T-cell (primary cell): ENCODE data around the gene SLN. TPM values are rescaled to one million over a fixed set of nuclear protein-coding genes. Genes with fewer than 3 reads are reported as not detected.

Experiments used
- ATAC-seq, 4 experiments: fragments of 200-7000 bp in 3 of 4; fragments of 150-1000 bp in 1 of 4; cut with Tn5 transposase; replicated peaks in 1 of 4; 1 replicate in 3 of 4; 2 replicates in 1 of 4; pipeline ENCODE4 v1.10.0; 2021; ENCODE audit warnings: moderate library complexity in 3 of 4, mild to moderate bottlenecking in 2 of 4, moderate number of reproducible peaks in 1 of 4
- CTCF ChIA-PET, 2 donors: fragments of 300-600 bp; sonication (Branson Sonifier 250); formaldehyde crosslinking; loops; one replicate each; lab custom pipeline; 2022; ENCODE audit warnings: antibody characterized with exemption in 2 of 2; lab: Charles Lee
- POLR2A ChIA-PET, 2 donors: fragments of 300-600 bp; sonication (Branson Sonifier 250); formaldehyde crosslinking; loops; one replicate each; lab custom pipeline; 2022; ENCODE audit warnings: antibody characterized with exemption in 2 of 2; lab: Charles Lee
- DNase-seq, 35 experiments: peaks; one replicate each; pipeline versions ENCODE4 v3.0.0 to v3.0.0-alpha.2; 2013 to 2023
- H3K27ac ChIP-seq: one replicate; pipeline ENCODE4 v1.5.1; 2013; ENCODE audit warnings: low read length
- H3K27me3 ChIP-seq, 2 experiments: replicated peaks in 1 of 2; 1 replicate in 1 of 2; 2 replicates in 1 of 2; pipeline versions ENCODE4 v1.6.1 to v1.7.0; 2013; ENCODE audit warnings: low read length in 1 of 2, mixed read lengths in 1 of 2; ENCODE audit not compliant: control insufficient read depth in 2 of 2, insufficient read depth in 2 of 2; ENCODE audit errors: extremely low read depth in 1 of 2
- H3K36me3 ChIP-seq, 2 donors: 1 replicate in 1 of 2; 2 replicates in 1 of 2; pipeline versions ENCODE4 v1.6.1 to v1.7.0; 2013; ENCODE audit warnings: low read length in 1 of 2; ENCODE audit not compliant: control insufficient read depth in 2 of 2, insufficient read depth in 1 of 2; ENCODE audit errors: extremely low read depth in 1 of 2
- H3K4me1 ChIP-seq, 2 experiments: 1 replicate in 1 of 2; 2 replicates in 1 of 2; pipeline versions ENCODE4 v1.6.1 to v1.7.0; 2013; ENCODE audit warnings: low read length in 2 of 2, mixed read lengths in 1 of 2; ENCODE audit not compliant: insufficient read depth in 2 of 2, control insufficient read depth in 1 of 2; ENCODE audit errors: extremely low read depth in 1 of 2
- H3K4me3 ChIP-seq, 2 donors: 1 replicate in 1 of 2; 2 replicates in 1 of 2; pipeline versions ENCODE4 v1.5.1 to v1.7.0; 2013; ENCODE audit warnings: mild to moderate bottlenecking in 2 of 2, low read length in 1 of 2, moderate library complexity in 1 of 2; ENCODE audit not compliant: control insufficient read depth in 1 of 2; ENCODE audit errors: extremely low read depth in 1 of 2
- H3K9me3 ChIP-seq: 2 replicates; pipeline ENCODE4 v1.7.0; 2013
- H3K27ac Mint-ChIP-seq, 2 donors: one replicate each; pipeline ENCODE4 v1.8.0; 2020 to 2021; ENCODE audit warnings: mild to moderate bottlenecking in 2 of 2, mixed read lengths in 2 of 2
- H3K27me3 Mint-ChIP-seq, 2 donors: one replicate each; pipeline ENCODE4 v1.8.0; 2021 to 2022; ENCODE audit warnings: mixed read lengths in 2 of 2
- H3K36me3 Mint-ChIP-seq: one replicate; pipeline ENCODE4 v1.8.0; 2021; ENCODE audit warnings: mixed read lengths
- H3K4me1 Mint-ChIP-seq, 3 donors: one replicate each; pipeline ENCODE4 v1.8.0; 2020 to 2022; ENCODE audit warnings: mixed read lengths in 3 of 3, mild to moderate bottlenecking in 1 of 3
- H3K4me3 Mint-ChIP-seq, 3 donors: one replicate each; pipeline ENCODE4 v1.8.0; 2020 to 2022; ENCODE audit warnings: mild to moderate bottlenecking in 3 of 3, mixed read lengths in 3 of 3, moderate library complexity in 3 of 3
- H3K9me3 Mint-ChIP-seq, 3 donors: one replicate each; pipeline ENCODE4 v1.8.0; 2020 to 2022; ENCODE audit warnings: mixed read lengths in 3 of 3
- WGBS: methylation state at CpG from one replicate; pipeline ENCODE4 v1.1.5; 2013; ENCODE audit warnings: missing lambda C conversion rate; ENCODE audit not compliant: insufficient coverage; 5-methylcytosine and 5-hydroxymethylcytosine counted together
- total RNA-seq, 35 experiments: library from RNA in 6 of 35; stranded (reverse) in 6 of 35; fragments of 120-200 nt in 1 of 35; gene quantifications; one replicate each; pipeline versions ENCODE4 v1.2.1 to v1.2.4 and lab custom pipeline; 2013 to 2026

SLN gene
- total RNA-seq, 5 donors from 2014 or later (not counting 1 experiment from before 2014, with no cell fraction given), result not detected

DNA sequence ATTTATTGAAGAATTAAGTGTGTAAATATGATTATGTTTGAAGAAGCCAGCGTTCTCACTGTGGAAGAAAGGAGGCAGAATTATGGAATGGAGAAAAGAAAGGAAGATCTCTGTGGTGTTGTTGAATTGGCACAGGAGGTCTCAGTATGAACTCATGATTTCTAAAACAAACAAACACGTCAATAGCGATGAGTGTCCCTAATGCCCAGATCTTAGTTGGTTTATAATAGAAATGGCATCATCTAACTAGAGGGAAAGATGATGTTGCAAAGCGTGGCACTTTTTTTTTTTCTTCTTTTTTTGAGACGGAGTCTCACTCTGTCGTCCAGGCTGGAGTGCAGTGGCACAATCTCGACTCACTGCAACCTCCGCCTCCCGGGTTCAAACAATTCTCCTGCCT lies 39.2 kb upstream of the SLN start:
- WGBS, result 100% methylated on average over 1 of the region's 9 CpGs
- ATAC-seq (no peak), DNase-seq (no peak)
- Histone ChIP-seq H3K27ac (no peak overlapping the region), H3K4me3 (no peak overlapping the region), H3K27me3 (peaks cover 0 to 14% of the 10 kb centered on the region in 2 experiments), H3K4me1 (no peaks in the 10 kb centered on the region), H3K9me3 (no peaks in the 10 kb centered on the region), H3K36me3 (no peaks in the 10 kb centered on the region)
- ChIA-PET POLR2A (no interaction called here), CTCF (interaction anchor here in 1 of 2 donors (0.7 kb wide), 2 partner anchors 18 to 1861 kb away, joined by 4 read pairs; no protein-coding TSS in a partner anchor)
- Mint-ChIP-seq H3K9me3 (no peaks in the 10 kb centered on the region), H3K27me3 (peaks cover 10 to 19% of the 10 kb centered on the region in 2 donors), H3K27ac (no peak overlapping the region), H3K36me3 (no peaks in the 10 kb centered on the region), H3K4me1 (no peaks in the 10 kb centered on the region), H3K4me3 (no peak overlapping the region)

DNA sequence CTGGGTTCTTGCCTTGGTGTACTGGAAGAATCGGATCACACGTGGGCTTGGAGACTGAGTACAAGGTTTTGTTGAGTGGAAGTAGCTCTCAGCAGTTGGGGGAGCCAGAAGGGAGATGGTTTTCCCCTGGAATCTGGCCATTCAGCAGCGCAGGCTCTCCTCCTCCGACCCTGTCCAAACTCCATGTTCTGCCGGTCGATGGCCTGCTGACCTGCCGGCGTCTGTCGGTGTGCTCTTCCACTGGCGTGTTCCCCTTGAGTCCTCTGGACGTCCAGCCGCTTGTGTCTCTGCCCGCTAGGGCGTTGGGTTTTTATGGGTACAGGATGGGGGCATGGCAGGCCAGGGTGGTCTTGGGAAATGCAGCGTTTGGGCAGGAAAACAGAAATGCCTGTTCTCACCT lies 38.5 kb upstream of the SLN start:
- ATAC-seq (no peak), DNase-seq (no peak)
- H3K27ac ChIP-seq, result no peak overlapping the region
- Mint-ChIP-seq H3K36me3 (no peaks in the 10 kb centered on the region), H3K27ac (no peak overlapping the region), H3K4me1 (no peaks in the 10 kb centered on the region), H3K27me3 (peaks cover 11 to 21% of the 10 kb centered on the region in 2 donors), H3K9me3 (no peaks in the 10 kb centered on the region), H3K4me3 (no peak overlapping the region)
- H3K4me3 ChIP-seq, result no peak overlapping the region
- WGBS, result 91% methylated on average over 12 of the region's 15 CpGs
- H3K4me1 ChIP-seq, result no peaks in the 10 kb centered on the region
- H3K9me3 ChIP-seq, result no peaks in the 10 kb centered on the region
- H3K36me3 ChIP-seq, result no peaks in the 10 kb centered on the region
- ChIA-PET POLR2A (no interaction called here), CTCF (no interaction called here)
- H3K27me3 ChIP-seq, result peaks cover 0 to 17% of the 10 kb centered on the region in 2 experiments

DNA sequence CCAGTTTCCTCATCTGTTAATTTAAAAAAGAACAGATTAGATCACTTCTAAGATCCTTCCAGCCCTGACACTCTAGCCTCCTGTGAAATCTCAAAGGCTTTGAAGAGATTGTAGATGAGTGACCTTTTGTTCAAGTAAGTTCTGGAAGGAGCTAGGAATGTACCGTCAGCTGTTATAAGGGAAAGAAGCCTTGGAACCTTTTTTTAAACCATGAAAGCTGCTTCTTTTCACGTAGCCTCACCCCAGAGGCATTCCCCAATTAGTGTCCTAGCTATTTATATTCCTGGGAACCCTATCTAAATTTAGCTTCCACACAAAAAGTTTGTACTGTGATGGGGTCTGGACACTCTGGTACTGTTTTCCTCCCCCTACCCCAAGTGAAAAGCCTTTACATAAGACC lies 35.8 kb upstream of the SLN start:
- H3K27ac Mint-ChIP-seq, result no peak overlapping the region
- H3K4me3 ChIP-seq, result no peak overlapping the region
- H3K27ac ChIP-seq, result no peak overlapping the region
- no peaks in the 10 kb centered on the region for H3K36me3 Mint-ChIP-seq
- CTCF ChIA-PET, result no interaction called here
- no CpG with 5 or more reads among the region's 2 CpGs for WGBS
- POLR2A ChIA-PET, result no interaction called here
- no peaks in the 10 kb centered on the region for H3K36me3 ChIP-seq
- H3K4me3 Mint-ChIP-seq, result no peak overlapping the region
- no peaks in the 10 kb centered on the region for H3K4me1 ChIP-seq
- H3K27me3 ChIP-seq, result peaks cover 0 to 13% of the 10 kb centered on the region in 2 experiments
- no peak for ATAC-seq
- H3K9me3 Mint-ChIP-seq, result no peaks in the 10 kb centered on the region
- peaks cover 29 to 34% of the 10 kb centered on the region in 2 donors for H3K27me3 Mint-ChIP-seq
- no peak for DNase-seq
- H3K4me1 Mint-ChIP-seq, result no peaks in the 10 kb centered on the region
- H3K9me3 ChIP-seq, result no peaks in the 10 kb centered on the region

DNA sequence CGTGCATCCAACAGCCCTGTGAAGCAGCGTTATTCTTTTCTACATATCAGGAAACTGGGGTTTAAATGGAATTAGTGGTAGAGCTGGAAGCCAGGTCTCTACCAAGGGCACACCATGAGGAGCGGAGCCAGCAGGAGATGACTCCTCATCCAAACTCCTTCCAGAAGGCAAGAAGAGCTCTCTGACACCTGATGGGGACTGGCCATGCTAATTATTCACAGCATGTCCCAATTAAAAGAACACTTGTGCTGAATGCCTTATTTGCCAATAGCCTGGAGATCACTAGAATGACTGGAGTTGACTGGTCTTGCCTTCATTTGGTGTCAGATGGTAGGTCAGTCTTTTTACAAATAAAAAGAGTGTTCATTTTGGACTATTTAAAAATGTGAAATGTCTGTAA lies 32.9 kb upstream of the SLN start:
- Mint-ChIP-seq H3K4me3 (no peak overlapping the region), H3K9me3 (peaks cover 0 to 5% (median 0%) of the 10 kb centered on the region in 3 donors), H3K36me3 (no peaks in the 10 kb centered on the region), H3K4me1 (no peaks in the 10 kb centered on the region), H3K27me3 (peaks cover 34 to 41% of the 10 kb centered on the region in 2 donors), H3K27ac (no peak overlapping the region)
- ChIA-PET CTCF (no interaction called here), POLR2A (no interaction called here)
- H3K27me3 ChIP-seq, result peaks cover 0 to 20% of the 10 kb centered on the region in 2 experiments
- no peaks in the 10 kb centered on the region for H3K4me1 ChIP-seq
- no peaks in the 10 kb centered on the region for H3K9me3 ChIP-seq
- no peak overlapping the region for H3K27ac ChIP-seq
- ATAC-seq, result no peak
- DNase-seq, result no peak
- no peaks in the 10 kb centered on the region for H3K36me3 ChIP-seq
- no CpG with 5 or more reads among the region's 3 CpGs for WGBS
- no peak overlapping the region for H3K4me3 ChIP-seq

DNA sequence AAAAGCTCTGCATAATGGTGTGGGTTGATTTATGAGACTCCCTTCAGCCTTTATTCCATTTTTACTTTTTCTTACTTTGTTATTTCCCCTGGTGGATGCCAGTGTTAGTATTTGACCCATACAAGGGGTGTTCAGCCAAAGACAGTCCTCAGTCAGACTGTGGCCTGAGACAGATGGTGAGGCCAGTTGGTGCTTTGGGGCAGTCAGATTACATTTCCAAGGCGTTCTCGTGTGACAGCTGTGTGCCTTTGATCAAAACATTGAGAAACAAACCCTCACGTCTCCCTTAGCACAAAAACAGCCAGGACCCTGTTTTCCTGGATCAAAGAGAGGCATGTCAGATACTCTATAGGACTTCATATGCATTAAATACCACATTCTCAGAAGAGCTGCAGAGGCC lies 31.3 kb upstream of the SLN start:
- peaks cover 0 to 16% of the 10 kb centered on the region in 2 experiments for H3K27me3 ChIP-seq
- no peak overlapping the region for H3K27ac Mint-ChIP-seq
- peaks cover 46 to 49% of the 10 kb centered on the region in 2 donors for H3K27me3 Mint-ChIP-seq
- ChIA-PET POLR2A (no interaction called here), CTCF (no interaction called here)
- H3K36me3 ChIP-seq, result no peaks in the 10 kb centered on the region
- no peaks in the 10 kb centered on the region for H3K4me1 ChIP-seq
- H3K4me3 Mint-ChIP-seq, result no peak overlapping the region
- no peaks in the 10 kb centered on the region for H3K9me3 ChIP-seq
- H3K27ac ChIP-seq, result no peak overlapping the region
- ATAC-seq (no peak), DNase-seq (no peak)
- 29% methylated on average over 1 of the region's 3 CpGs for WGBS
- no peaks in the 10 kb centered on the region for H3K4me1 Mint-ChIP-seq
- H3K4me3 ChIP-seq, result no peak overlapping the region
- H3K9me3 Mint-ChIP-seq, result peaks cover 4 to 5% (median 4%) of the 10 kb centered on the region in 3 donors
- no peaks in the 10 kb centered on the region for H3K36me3 Mint-ChIP-seq

- peaks cover 4 to 5% (median 4%) of the 10 kb centered on the region in 3 donors for H3K9me3 Mint-ChIP-seq
- CTCF ChIA-PET, result interaction anchor here in 1 of 2 donors (1.1 kb wide), 1 partner anchor 159 kb away, joined by 3 read pairs; no protein-coding TSS in a partner anchor
- no peaks in the 10 kb centered on the region for H3K4me1 ChIP-seq
Measured at GRCh38 chr11:107741044-107741823, 29.4 kb upstream of the SLN start.

More at GRCh38 chr11:107741044-107741823, 29.4 kb upstream of the SLN start:
- ATAC-seq, result no peak
- H3K27me3 ChIP-seq, result peaks cover 0 to 13% of the 10 kb centered on the region in 2 experiments
- Mint-ChIP-seq H3K4me1 (no peaks in the 10 kb centered on the region), H3K36me3 (no peaks in the 10 kb centered on the region), H3K4me3 (no peak overlapping the region), H3K27me3 (peaks cover 45 to 46% of the 10 kb centered on the region in 2 donors), H3K27ac (no peak overlapping the region)
- no peaks in the 10 kb centered on the region for H3K9me3 ChIP-seq
- H3K4me3 ChIP-seq, result no peak overlapping the region
- POLR2A ChIA-PET, result no interaction called here
- no peaks in the 10 kb centered on the region for H3K36me3 ChIP-seq
- 61% methylated on average over 5 of the region's 7 CpGs for WGBS
- H3K27ac ChIP-seq, result no peak overlapping the region
- peak in 1 of 35 experiments; percentile 5 for DNase-seq
